HG03039 (cell line): ENCODE data around the gene SRGN.
"Not testable (repeated sequence)": the region's sequence is repeated elsewhere in the genome, so short reads cannot be mapped to it uniquely, and the experiment has no call there.

Source experiments
- ATAC-seq: cut with Tn5 transposase; IDR thresholded peaks from one replicate; pipeline ENCODE4 v1.9.1; 2021; ENCODE audit warnings: mild to moderate bottlenecking, moderate library complexity; ENCODE audit not compliant: unreplicated experiment

Gene SRGN

GRCh38 chr10:69125554-69125953 is 37.7 kb downstream of the SRGN start:
- ATAC-seq: no peak

- no peak for ATAC-seq
Observed at GRCh38 chr10:69130251-69130650, 42.3 kb downstream of the SRGN start.

GRCh38 chr10:69139961-69140360 is 52.1 kb downstream of the SRGN start:
- ATAC-seq: no peak

- no peak for ATAC-seq
Observed at GRCh38 chr10:69141304-69141703, 53.4 kb downstream of the SRGN start.

- not testable (repeated sequence) for ATAC-seq
Observed at GRCh38 chr10:69142074-69142473, 54.2 kb downstream of the SRGN start.

- ATAC-seq: no peak
Observed at GRCh38 chr10:69142983-69143382, 55.1 kb downstream of the SRGN start.

GRCh38 chr10:69145329-69145728 is 57.4 kb downstream of the SRGN start:
- ATAC-seq: no peak

- ATAC-seq: no peak
Observed at GRCh38 chr10:69145864-69146263, 58.0 kb downstream of the SRGN start.

- no peak for ATAC-seq
Observed at GRCh38 chr10:69146759-69147158, 58.9 kb downstream of the SRGN start.

GRCh38 chr10:69151984-69152383 is 64.1 kb downstream of the SRGN start:
- ATAC-seq: no peak

- no peak for ATAC-seq
Observed at GRCh38 chr10:69153227-69153626, 65.3 kb downstream of the SRGN start.
